ENCODE results near the gene COBL.

COBL gene

DNA sequence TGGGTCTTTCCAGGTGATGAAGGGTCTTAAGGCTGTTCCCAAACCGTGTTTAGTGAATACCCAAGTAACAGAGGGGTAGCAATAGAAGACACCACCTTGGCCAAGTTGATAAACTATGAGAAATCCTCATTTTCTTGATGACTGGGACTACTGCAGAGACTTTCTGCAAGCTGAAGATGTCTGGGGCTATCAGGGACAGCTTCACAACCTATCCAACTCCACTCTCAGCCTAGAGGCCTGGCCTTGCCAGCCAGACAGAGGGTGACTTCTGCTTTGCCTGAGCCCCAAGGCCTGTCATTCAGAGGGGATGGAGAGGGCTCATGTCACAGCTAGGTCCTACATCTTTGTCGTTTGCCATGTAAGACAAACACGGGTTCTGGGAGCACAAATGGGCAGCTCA, 278.0 kb downstream of the COBL start:
- in situ Hi-C loops (cut with MboI; ENCODE audit: low pct_unique_long_range_greater_than_20kb, low sequenced_read_pairs, unreplicated experiment): no loop called here
- TF ChIP-seq, protein P1, sequence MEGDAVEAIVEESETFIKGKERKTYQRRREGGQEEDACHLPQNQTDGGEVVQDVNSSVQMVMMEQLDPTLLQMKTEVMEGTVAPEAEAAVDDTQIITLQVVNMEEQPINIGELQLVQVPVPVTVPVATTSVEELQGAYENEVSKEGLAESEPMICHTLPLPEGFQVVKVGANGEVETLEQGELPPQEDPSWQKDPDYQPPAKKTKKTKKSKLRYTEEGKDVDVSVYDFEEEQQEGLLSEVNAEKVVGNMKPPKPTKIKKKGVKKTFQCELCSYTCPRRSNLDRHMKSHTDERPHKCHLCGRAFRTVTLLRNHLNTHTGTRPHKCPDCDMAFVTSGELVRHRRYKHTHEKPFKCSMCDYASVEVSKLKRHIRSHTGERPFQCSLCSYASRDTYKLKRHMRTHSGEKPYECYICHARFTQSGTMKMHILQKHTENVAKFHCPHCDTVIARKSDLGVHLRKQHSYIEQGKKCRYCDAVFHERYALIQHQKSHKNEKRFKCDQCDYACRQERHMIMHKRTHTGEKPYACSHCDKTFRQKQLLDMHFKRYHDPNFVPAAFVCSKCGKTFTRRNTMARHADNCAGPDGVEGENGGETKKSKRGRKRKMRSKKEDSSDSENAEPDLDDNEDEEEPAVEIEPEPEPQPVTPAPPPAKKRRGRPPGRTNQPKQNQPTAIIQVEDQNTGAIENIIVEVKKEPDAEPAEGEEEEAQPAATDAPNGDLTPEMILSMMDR (IDR thresholded peaks at IDR 0.05; ENCODE audit: extremely low read depth, insufficient read depth, missing control alignments): no peak

GRCh38 chr7:51035716-51036115, 280.9 kb downstream of the COBL start:
- TF ChIP-seq, protein P1 (IDR thresholded peaks at IDR 0.05; ENCODE audit: extremely low read depth, insufficient read depth, missing control alignments): no peak
- in situ Hi-C loops (cut with MboI; ENCODE audit: low pct_unique_long_range_greater_than_20kb, low sequenced_read_pairs, unreplicated experiment): no loop called here
- DNase-seq (ENCODE audit: low spot score): no peak

More for the DNA sequence above, 278.0 kb downstream of the COBL start:
- DNase-seq (ENCODE audit: low spot score): no peak

- DNase-seq (ENCODE audit: low spot score): no peak
- in situ Hi-C loops (cut with MboI; ENCODE audit: low pct_unique_long_range_greater_than_20kb, low sequenced_read_pairs, unreplicated experiment): no loop called here
- TF ChIP-seq, protein P1 (IDR thresholded peaks at IDR 0.05; ENCODE audit: extremely low read depth, insufficient read depth, missing control alignments): no peak
Measured at GRCh38 chr7:51034521-51035264, 281.9 kb downstream of the COBL start.

DNA sequence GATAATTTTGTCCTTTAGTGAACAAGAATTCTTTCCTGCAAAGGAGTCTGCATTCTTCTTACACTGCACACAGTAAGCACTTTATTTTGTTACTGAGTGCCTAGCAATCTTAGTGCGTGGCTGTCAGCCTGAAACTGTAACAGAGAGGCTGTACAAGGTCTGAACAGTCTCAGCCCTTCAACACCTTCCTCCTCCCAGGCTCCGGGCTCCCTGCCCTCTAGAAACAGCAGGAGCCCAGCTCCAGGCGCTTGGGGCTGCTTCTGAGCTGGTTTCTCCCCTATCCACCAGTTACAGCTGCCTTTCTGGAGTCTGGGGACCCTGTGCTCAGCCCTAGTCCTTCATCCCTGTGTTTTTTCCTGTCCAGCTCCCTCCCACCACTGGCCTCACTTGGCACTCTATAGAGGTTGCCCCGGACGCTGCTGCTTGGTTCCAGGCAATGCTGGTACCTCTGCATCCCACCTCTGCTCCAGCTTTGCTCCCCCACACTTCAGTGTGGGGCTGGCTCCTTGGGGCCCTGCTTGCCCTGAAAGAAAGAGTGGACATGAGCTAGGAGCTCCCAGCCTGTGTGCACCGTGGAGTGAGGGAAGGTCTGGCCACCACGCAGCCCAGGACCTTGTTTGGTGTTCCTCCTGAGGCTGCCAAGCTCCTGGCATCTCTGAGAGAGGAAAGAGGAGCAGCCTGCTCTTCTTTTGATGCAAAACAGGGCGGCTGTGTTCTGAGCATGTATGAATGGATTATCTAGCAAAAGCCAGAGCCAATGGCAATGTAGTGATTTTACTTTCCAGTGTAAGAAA, 282.7 kb downstream of the COBL start:
- TF ChIP-seq, protein P1 (IDR thresholded peaks at IDR 0.05; ENCODE audit: extremely low read depth, insufficient read depth, missing control alignments): no peak
- in situ Hi-C loops (cut with MboI; ENCODE audit: low pct_unique_long_range_greater_than_20kb, low sequenced_read_pairs, unreplicated experiment): no loop called here
- DNase-seq (ENCODE audit: low spot score): no peak

DNA sequence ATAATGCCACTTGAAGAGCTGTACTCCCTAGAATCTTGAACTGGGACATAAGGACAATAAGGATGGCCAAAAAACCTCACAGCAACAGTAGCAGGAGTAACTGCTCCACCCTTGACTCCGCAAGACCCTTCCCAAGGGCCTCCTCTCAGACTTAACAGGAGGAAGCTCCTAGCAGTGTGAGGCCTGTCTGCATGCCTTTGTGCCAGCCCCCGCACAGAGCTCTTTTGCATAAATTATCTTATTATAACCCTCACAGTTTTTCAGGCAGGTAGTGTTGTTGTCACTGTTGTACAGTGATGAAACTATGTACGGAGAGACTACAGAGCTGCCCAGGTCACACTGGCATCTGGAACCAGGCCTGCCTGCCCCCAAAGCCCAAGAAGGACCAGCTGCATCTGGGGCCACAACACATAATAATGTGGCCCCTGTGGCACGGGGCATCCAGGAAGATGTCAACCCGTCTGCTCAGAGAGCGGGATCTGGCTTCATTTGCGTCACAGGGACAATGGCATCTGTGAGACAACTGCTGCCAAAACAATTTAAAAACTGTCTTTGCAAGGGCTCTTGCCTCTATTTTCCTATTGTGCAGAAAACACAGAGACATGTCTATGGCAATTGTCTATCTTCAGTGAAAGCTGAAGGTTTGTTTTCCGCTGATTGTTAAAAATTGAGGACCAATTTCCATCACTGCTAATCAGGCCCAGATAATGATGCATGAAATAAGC, 284.7 kb downstream of the COBL start:
- in situ Hi-C loops (cut with MboI; ENCODE audit: low pct_unique_long_range_greater_than_20kb, low sequenced_read_pairs, unreplicated experiment): no loop called here
- DNase-seq (ENCODE audit: low spot score): no peak
- TF ChIP-seq, protein P1 (IDR thresholded peaks at IDR 0.05; ENCODE audit: extremely low read depth, insufficient read depth, missing control alignments): no peak

DNA sequence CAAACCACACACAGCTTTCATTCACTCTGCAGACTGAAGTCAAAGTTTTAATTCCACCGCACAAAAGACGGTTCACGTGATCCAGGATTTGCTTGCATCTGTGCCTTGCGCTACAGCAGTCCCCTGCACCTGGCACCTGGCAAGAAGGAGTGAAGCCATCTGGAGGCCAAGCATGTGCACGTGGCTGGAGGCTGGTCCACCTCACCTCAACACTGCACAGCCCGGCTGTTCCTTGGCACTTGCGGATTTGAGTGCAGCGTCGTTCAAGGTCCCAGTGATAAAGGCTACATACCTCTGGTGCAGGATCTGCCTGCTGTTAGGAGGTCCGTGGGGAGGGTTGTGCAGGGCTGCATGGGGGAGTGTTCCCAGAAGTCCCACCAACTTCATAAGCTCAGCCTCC, 285.4 kb downstream of the COBL start:
- in situ Hi-C loops (cut with MboI; ENCODE audit: low pct_unique_long_range_greater_than_20kb, low sequenced_read_pairs, unreplicated experiment): no loop called here
- DNase-seq (ENCODE audit: low spot score): no peak
- TF ChIP-seq, protein P1 (IDR thresholded peaks at IDR 0.05; ENCODE audit: extremely low read depth, insufficient read depth, missing control alignments): no peak
